Non-pigmented ciliary epithelial cell (primary cell): ENCODE results near the gene PRLR.
"Not testable (repeated sequence)": the region's sequence is repeated elsewhere in the genome, so short reads cannot be mapped to it uniquely, and the experiment has no call there.

Source experiments
- DNase-seq: peaks from one replicate; pipeline ENCODE4 v3.0.0-alpha.2; 2010; ENCODE audit warnings: low read depth

PRLR gene

DNA sequence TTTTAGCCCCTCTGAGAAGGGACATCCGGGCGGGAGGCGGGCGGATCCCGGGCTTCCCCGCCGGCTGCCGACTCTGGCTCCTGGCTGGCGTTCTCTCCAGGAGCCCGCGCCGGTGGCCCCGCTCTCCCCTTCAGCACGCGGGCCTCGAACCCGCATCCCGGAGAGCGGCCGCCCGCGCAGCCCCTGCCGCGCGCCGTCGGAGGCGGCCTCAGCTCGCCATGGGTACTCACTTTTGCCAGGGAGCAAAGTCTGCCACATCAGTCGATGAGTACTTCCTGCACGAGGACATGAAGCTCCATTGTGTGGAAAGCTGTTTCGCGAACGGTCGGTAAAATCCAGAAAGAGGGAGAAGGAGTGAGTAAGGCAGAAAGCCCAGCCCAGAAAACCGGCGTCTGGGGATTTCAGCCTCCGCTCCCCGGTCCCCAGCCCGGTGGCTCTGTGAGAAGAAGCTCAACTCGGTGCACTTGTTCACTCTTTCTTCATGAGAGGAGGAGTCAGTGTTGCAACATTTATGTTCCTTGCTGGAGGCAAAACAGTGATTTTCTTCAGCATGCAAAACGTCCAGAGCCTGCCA, at the start of gene PRLR:
Gene PRLR, minus strand, starts transcription at position 450 of the 574 bp plus-strand sequence. CDS start 140,867 bp downstream, outside the sequence.
- DNase-seq, result no peak

DNA sequence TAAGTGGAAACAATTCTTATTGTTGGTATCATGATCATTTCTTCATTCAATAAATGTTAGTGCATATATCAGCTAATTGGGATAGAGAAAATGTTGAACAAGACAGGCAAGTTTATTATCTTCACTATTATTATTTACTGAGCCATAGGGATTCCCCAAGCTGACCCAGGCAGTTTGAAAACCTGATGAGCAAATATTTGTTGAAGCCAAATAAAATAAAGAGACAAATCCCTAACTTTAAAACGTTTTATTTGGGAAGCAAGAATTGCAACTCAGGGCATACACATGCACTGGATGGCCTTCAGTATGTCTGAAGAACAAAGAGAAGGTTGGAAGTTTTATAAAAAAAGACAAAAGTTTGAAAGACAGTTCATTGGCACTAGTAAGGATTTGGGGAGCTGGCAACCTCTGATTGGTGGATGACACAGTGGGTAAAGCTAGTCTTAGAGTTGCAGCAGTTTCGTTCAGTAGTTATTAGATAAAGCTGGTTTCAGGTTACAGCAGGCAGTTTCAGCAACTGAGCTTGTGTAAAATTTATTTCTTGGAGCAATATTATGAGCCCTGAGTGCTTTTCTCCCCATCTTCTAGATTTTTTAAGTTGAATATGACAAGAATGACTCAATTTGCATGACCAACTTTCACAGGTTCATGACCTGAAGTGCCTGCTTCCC, 44.7 kb upstream of the PRLR start:
- no peak for DNase-seq

DNA sequence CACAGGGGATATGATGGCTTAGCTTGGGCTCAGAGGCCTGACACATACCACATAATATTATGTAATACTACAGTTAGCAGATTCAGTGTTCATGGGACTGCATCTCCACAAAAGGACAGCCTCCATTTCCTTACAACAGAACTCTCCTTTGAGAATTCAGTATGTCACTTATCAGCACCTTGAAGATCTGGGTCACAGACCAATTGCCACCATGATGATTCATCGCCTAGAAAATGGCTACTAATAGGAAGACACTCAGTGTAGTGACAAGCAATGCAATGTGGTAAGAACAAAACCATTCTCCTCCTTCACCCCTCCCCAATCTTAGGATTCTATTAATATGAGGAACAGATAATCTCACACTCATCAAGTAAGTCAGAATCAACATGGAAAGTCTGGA, 38.7 kb upstream of the PRLR start:
- DNase-seq, result no peak

- no peak for DNase-seq
These were observed 36.0 kb upstream of the PRLR start for GRCh38 chr5:35266276-35266675.

DNA sequence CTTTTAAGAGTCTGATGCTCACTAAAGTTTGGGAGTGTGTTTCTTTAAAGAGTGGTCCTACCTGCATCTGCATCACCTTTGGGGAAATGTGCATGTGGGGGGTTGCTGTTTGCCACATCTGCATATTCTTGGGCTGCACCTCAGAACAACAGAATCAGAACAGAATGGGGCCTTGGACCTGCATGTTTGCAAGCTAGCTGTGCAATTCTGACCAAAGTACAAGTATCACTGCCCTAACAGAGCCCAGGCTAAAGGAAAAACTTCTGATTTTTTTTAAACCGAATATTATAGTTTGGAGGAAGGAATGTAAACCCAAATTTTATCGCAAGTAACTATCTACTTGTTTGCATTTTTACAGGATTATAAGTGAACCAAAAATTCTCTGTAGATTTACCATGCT, 34.2 kb upstream of the PRLR start:
- no peak for DNase-seq

DNA sequence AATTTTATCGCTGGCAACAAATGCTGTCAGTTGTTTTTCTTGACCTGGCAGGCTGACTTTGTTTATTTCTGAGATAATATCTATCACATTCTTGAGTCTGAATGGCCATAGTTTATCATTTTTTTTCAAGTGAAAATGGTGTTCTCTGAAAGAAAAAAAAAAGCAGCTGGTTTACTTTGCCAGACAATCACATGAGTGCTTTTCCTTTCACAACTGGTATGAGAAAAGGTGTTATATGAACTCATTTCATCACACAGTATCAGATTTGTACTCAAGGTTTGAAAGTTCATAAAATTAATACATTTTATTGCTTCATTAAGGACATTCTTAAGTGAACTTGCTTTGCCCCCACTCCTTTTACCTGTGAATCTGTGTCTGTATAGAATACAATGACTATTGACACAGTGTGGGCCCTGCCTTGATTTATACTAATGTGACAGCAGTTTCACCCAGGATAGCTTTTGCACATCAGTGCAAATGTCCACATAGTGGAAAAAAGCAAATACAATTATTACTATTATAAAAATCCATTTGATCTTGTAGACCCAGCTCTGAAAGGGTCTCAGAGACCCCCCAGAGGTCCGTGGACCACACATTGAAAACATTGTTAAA, 33.1 kb upstream of the PRLR start:
- DNase-seq, result no peak

GRCh38 chr5:35253582-35253981, 23.3 kb upstream of the PRLR start:
- no peak for DNase-seq

GRCh38 chr5:35252963-35253362, 22.7 kb upstream of the PRLR start:
- DNase-seq, result no peak

DNA sequence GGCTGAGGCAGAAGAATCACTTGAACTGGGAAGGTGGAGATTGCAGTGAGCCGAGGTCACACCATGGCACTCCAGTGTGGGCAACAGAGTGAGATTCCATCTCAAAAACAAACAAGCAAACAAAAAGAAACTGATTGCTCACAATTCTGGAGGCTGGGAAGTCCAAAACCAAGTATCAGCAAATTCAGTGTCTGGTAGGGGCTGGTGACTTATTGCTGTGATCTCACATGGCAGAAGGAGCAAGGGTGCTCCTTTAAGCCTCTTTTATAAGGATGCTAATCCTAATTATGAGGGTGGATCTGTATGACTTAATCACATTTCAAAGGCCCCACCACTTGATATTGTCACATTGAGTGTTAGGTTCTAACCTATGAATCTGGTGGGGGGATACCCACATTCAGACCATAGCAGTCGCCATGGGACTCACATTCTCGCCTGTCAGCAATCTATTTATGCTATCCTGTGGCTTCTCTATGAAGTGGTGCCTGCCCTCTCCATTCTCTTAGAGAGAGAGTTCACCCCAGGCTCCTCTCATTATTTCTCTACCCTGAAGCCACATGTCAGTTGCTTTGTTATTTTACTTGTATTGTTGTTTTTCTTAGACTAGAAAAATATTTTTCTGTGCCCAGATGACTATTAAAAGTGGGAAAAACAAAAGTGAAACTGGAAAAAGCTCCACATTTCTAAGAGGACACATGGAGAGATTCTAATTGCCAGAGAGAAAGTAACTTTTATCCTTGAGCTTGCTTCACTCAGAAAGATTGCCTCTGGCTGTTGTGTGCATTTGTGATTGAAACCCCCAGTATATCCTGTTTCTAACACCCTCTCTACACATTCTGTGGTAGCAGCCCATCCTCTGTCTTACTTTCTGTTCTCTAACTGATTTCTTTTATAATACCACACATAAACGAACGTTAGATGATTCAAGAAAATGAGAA, 18.8 kb upstream of the PRLR start:
- no peak for DNase-seq

DNA sequence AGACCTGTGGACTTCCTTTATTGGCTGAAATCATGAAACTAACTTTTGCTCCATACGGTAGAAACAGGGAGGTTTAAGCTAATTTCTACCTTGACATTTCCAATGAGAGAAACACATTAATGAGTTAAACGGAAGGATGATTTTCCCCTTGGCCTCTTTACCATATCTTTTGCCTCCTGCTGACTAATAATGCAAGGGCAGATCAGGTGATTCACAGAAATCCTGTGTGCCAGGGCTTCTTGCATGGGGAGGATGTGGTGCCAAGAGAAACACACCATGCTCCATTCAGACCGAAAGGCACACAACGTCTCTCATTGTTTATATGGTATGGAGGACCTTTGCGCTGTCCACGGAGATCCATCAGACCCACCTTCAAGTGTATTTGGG, 17.4 kb upstream of the PRLR start:
- DNase-seq, result no peak

- DNase-seq, result no peak
These were observed 16.8 kb upstream of the PRLR start for GRCh38 chr5:35246900-35247647.

DNA sequence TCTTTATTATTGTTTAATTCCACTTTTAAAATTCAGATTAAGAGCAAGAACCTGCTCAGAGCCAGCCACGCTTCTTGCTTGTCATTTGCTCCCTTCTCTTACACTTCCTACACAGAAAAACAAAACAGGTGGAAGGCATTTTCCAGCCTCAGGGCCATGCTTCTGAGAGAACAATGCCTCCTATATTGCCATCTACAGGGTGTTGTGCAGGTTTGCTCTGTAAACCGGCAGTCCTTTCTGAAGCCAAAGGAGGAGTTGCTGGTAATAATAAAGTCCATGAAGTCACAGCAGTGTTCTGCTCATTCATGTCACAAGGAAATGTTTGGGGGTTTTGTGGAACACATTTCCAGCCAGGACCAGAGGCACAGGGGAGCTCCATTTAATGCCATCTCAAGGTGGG, 16.1 kb upstream of the PRLR start:
- DNase-seq, result no peak

GRCh38 chr5:35245371-35245770, 15.1 kb upstream of the PRLR start:
- not testable (repeated sequence) for DNase-seq

DNA sequence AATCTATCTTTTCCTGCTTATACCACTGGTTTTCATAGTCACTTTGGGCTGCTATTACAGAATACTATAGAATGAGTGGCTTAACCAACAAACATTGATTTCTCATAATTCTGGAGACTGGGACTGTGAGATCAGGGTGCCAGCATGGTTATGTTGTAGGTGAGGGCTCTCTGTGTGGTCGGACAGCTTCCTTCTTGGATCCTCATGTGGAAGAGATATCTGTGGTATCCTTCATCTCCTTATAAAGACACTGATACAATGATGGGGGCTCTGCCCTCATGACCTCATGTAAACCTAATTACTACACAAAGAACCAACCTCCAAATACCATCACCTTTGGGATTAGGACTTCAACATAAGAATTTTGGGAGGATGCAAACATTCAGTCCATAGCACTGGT, 13.9 kb upstream of the PRLR start:
- no peak for DNase-seq

DNA sequence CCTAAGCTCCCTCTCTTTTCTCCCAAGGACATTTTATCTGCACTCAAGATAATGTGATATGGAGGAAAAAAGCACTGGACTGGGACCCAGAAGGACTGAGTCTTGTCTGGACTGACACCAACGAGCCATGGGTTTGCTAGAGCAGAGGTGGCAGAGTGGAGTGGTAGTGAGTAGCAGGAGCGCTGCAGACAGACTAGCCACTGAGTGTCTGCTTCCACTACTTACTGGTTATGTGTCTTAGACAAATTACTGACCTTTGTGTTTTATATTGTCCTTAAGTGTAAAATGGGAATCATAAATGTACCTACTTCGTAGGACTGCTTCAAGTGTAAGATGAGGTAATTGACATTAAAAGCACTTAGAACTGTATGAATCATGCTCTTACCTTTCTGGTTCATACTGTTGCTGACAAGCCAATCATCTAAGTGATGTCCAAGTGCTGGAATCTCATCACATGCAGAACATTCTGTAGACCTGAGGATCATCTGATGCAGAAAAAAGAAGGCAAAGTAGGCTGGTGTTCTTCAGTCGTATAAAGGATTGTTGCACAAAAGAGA, 12.5 kb upstream of the PRLR start:
- no peak for DNase-seq

- no peak for DNase-seq
These were observed 10.6 kb upstream of the PRLR start for GRCh38 chr5:35240892-35241291.

DNA sequence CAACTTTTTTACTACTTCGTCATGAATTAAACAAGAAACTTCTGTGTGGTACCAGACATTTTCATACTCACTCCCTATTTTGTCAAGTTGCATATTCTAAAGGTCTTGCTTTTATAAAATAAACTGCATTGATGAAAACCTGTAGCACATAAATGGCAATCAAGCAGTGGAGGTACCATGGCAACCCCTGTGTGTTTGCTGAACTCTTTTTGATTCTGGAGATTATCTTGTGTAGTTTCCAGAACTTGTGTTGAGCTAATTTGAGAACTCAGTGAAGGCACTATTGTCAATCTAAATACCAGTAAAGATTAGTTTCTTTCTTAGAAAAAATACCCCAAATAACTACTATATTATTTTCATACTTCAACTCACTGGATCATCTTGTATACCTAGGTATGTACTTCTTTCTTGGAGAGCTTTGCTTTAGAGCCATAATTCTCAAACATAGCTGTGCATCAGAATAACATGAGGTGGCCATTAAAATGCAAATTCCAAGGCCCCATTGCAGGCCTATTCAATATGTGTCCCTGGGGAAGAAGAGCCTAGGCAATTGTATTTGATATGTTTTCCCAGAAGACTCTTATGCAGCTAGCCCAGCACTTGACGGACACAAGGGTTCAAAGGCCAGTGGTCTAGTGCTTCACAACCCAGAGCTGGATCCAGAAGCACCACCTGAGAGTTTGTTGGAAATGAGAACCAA, 9.8 kb upstream of the PRLR start:
- DNase-seq, result no peak

- no peak for DNase-seq
These were observed 9.2 kb upstream of the PRLR start for GRCh38 chr5:35239476-35239875.

DNA sequence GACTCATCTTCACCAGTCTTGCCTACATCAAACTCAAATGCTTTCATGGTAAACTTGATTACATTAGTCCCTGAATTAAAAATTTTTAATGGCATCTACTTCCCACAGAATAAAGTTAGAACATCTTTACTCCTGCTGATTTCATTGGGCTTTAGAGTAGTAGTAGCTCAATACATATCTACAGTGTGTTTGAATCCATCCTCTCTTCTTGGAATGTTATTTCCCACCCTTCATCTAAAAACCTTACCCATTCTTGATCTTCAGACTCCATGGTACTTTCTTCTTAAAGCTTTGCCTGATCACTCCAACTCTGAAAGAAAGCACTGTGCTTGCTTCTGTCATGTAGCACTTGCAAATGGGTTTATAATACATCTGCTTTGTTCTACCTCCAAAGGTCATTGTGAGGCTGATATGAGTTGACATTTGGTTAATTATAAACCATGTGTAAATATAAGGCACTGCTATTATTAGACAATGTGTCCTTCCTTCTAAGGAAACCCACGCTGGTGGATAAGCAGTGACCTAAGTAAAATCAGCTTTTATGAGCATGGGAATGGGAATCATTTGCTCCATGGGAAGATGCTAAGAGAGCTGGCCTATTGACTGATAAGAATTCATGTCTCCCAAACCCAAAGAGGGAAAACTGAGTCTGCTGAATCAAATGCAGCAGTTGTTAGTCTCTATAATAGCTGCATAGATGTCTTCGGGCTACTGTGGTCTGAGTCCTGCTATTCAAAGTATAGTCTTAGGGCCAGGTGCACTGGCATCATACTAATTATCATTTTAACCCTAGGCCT, 7.5 kb upstream of the PRLR start:
- DNase-seq, result no peak

DNA sequence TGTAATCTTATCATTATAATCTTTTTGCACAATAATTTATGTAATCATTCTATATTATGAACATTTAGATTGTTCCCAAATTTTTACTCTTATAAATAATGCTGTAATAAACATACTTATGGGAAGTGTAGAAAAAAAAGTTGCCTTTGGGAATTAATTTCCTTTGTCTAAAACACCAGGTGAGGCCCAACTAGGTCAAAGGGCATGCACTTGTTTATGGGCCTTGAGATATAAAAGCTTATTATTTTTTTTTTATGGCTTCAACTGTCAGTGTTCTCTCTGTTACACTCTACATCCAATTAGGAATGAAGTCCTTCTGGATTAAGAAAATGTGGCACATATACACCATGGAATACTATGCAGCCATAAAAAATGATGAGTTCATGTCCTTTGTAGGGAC, 6.5 kb upstream of the PRLR start:
- no peak for DNase-seq
